ENCODE results near the gene CHIC2.

The CHIC2 gene

GRCh38 chr4:53994382-53995102 lies 69.9 kb downstream of the CHIC2 start:
- DNase-seq (ENCODE audit: low spot score), result no peak
- Histone ChIP-seq H2BK120ac (ENCODE audit: low read depth, low read length) (no peak overlapping the region), H3K27ac (replicated peaks; ENCODE audit: low read length) (no peak overlapping the region), H3K14ac (ENCODE audit: low read length) (no peak overlapping the region), H2BK12ac (ENCODE audit: low read length) (no peak overlapping the region), H2BK5ac (ENCODE audit: low read length) (no peak overlapping the region), H4K8ac (ENCODE audit: low read depth, low read length) (no peak overlapping the region), H3K27me3 (ENCODE audit: control insufficient read depth in 3 of 3, insufficient read depth in 3 of 3, low read depth in 1 of 3, low read length in 3 of 3) (no peaks in the 10 kb centered on the region), H3K9me3 (replicated peaks in 1 of 2; ENCODE audit: control insufficient read depth in 2 of 2, insufficient read depth in 1 of 2, low read depth in 1 of 2, low read length in 2 of 2) (no peaks in the 10 kb centered on the region), H2BK15ac (ENCODE audit: low read length) (no peak overlapping the region), H2AK5ac (ENCODE audit: low read depth, low read length) (no peak overlapping the region), H3K9ac (ENCODE audit: low read depth, low read length, poor library complexity) (no peak overlapping the region), H3K4ac (ENCODE audit: low read length) (no peak overlapping the region), H3K4me2 (ENCODE audit: insufficient read depth, low read length, poor library complexity, severe bottlenecking) (no peak overlapping the region), H2AFZ (ENCODE audit: low read length) (no peak overlapping the region), H3K4me1 (ENCODE audit: control insufficient read depth in 2 of 2, insufficient read depth in 1 of 2, low read depth in 1 of 2, low read length in 2 of 2) (no peaks in the 10 kb centered on the region), H3K36me3 (replicated peaks in 1 of 2; ENCODE audit: control insufficient read depth in 2 of 2, insufficient read depth in 2 of 2, low read length in 2 of 2) (no peaks in the 10 kb centered on the region), H3K23ac (ENCODE audit: low read depth, low read length, poor library complexity) (no peak overlapping the region), H3K18ac (ENCODE audit: low read length) (no peak overlapping the region), H3K79me1 (ENCODE audit: low read depth, low read length) (no peaks in the 10 kb centered on the region), H3K4me3 (ENCODE audit: low read length in 2 of 2) (no peak overlapping the region), H4K91ac (ENCODE audit: low read depth, low read length, poor library complexity) (no peak overlapping the region)
- WGBS, 2 donors (ENCODE audit: extremely low coverage in 2 of 2, insufficient read length in 2 of 2, insufficient replicate concordance in 1 of 2), result no CpG with 5 or more reads among the region's 5 CpGs

- H3K9ac ChIP-seq (ENCODE audit: low read depth, low read length, poor library complexity), result no peak overlapping the region
- no peak overlapping the region for H3K4ac ChIP-seq (ENCODE audit: low read length)
- H4K8ac ChIP-seq (ENCODE audit: low read depth, low read length), result no peak overlapping the region
- H2AK5ac ChIP-seq (ENCODE audit: low read depth, low read length), result no peak overlapping the region
- no peak overlapping the region for H3K4me2 ChIP-seq (ENCODE audit: insufficient read depth, low read length, poor library complexity, severe bottlenecking)
- no peak overlapping the region for H3K27ac ChIP-seq (replicated peaks; ENCODE audit: low read length)
- no peak overlapping the region for H2BK12ac ChIP-seq (ENCODE audit: low read length)
- H3K27me3 ChIP-seq (ENCODE audit: control insufficient read depth in 3 of 3, insufficient read depth in 3 of 3, low read depth in 1 of 3, low read length in 3 of 3), result no peaks in the 10 kb centered on the region
- no peak overlapping the region for H3K18ac ChIP-seq (ENCODE audit: low read length)
- WGBS, 2 donors (ENCODE audit: extremely low coverage in 2 of 2, insufficient read length in 2 of 2, insufficient replicate concordance in 1 of 2), result no CpG with 5 or more reads among the region's 3 CpGs
- H3K9me3 ChIP-seq (replicated peaks in 1 of 2; ENCODE audit: control insufficient read depth in 2 of 2, insufficient read depth in 1 of 2, low read depth in 1 of 2, low read length in 2 of 2), result no peaks in the 10 kb centered on the region
- no peak overlapping the region for H2BK120ac ChIP-seq (ENCODE audit: low read depth, low read length)
- H4K91ac ChIP-seq (ENCODE audit: low read depth, low read length, poor library complexity), result no peak overlapping the region
- H3K79me1 ChIP-seq (ENCODE audit: low read depth, low read length), result no peaks in the 10 kb centered on the region
- no peak for DNase-seq (ENCODE audit: low spot score)
- H3K14ac ChIP-seq (ENCODE audit: low read length), result no peak overlapping the region
- no peak overlapping the region for H3K23ac ChIP-seq (ENCODE audit: low read depth, low read length, poor library complexity)
- H2BK5ac ChIP-seq (ENCODE audit: low read length), result no peak overlapping the region
- H2BK15ac ChIP-seq (ENCODE audit: low read length), result no peak overlapping the region
- H3K4me1 ChIP-seq (ENCODE audit: control insufficient read depth in 2 of 2, insufficient read depth in 1 of 2, low read depth in 1 of 2, low read length in 2 of 2), result peaks cover 0 to 2% of the 10 kb centered on the region in 2 donors
- H2AFZ ChIP-seq (ENCODE audit: low read length), result no peak overlapping the region
- no peak overlapping the region for H3K4me3 ChIP-seq (ENCODE audit: low read length in 2 of 2)
- no peaks in the 10 kb centered on the region for H3K36me3 ChIP-seq (replicated peaks in 1 of 2; ENCODE audit: control insufficient read depth in 2 of 2, insufficient read depth in 2 of 2, low read length in 2 of 2)
Measured at GRCh38 chr4:53992785-53993184, 71.6 kb downstream of the CHIC2 start.

- H3K4ac ChIP-seq (ENCODE audit: low read length), result no peak overlapping the region
- H3K4me3 ChIP-seq (ENCODE audit: low read length in 2 of 2), result no peak overlapping the region
- H3K18ac ChIP-seq (ENCODE audit: low read length), result no peak overlapping the region
- no peaks in the 10 kb centered on the region for H3K79me1 ChIP-seq (ENCODE audit: low read depth, low read length)
- no peaks in the 10 kb centered on the region for H3K27me3 ChIP-seq (ENCODE audit: control insufficient read depth in 3 of 3, insufficient read depth in 3 of 3, low read depth in 1 of 3, low read length in 3 of 3)
- no peak overlapping the region for H4K91ac ChIP-seq (ENCODE audit: low read depth, low read length, poor library complexity)
- no peaks in the 10 kb centered on the region for H3K9me3 ChIP-seq (replicated peaks in 1 of 2; ENCODE audit: control insufficient read depth in 2 of 2, insufficient read depth in 1 of 2, low read depth in 1 of 2, low read length in 2 of 2)
- H3K9ac ChIP-seq (ENCODE audit: low read depth, low read length, poor library complexity), result no peak overlapping the region
- H2BK12ac ChIP-seq (ENCODE audit: low read length), result no peak overlapping the region
- DNase-seq (ENCODE audit: low spot score), result no peak
- H3K14ac ChIP-seq (ENCODE audit: low read length), result no peak overlapping the region
- H3K27ac ChIP-seq (replicated peaks; ENCODE audit: low read length), result no peak overlapping the region
- H3K4me2 ChIP-seq (ENCODE audit: insufficient read depth, low read length, poor library complexity, severe bottlenecking), result no peak overlapping the region
- H2AFZ ChIP-seq (ENCODE audit: low read length), result no peak overlapping the region
- no peak overlapping the region for H2AK5ac ChIP-seq (ENCODE audit: low read depth, low read length)
- no CpG with 5 or more reads among the region's 5 CpGs for WGBS, 2 donors (ENCODE audit: extremely low coverage in 2 of 2, insufficient read length in 2 of 2, insufficient replicate concordance in 1 of 2)
- peaks cover 0 to 4% of the 10 kb centered on the region in 2 donors for H3K4me1 ChIP-seq (ENCODE audit: control insufficient read depth in 2 of 2, insufficient read depth in 1 of 2, low read depth in 1 of 2, low read length in 2 of 2)
- no peak overlapping the region for H2BK120ac ChIP-seq (ENCODE audit: low read depth, low read length)
- no peak overlapping the region for H3K23ac ChIP-seq (ENCODE audit: low read depth, low read length, poor library complexity)
- H2BK15ac ChIP-seq (ENCODE audit: low read length), result no peak overlapping the region
- H4K8ac ChIP-seq (ENCODE audit: low read depth, low read length), result no peak overlapping the region
- H3K36me3 ChIP-seq (replicated peaks in 1 of 2; ENCODE audit: control insufficient read depth in 2 of 2, insufficient read depth in 2 of 2, low read length in 2 of 2), result no peaks in the 10 kb centered on the region
- H2BK5ac ChIP-seq (ENCODE audit: low read length), result no peak overlapping the region
Measured at GRCh38 chr4:53991821-53992220, 72.6 kb downstream of the CHIC2 start.

- DNase-seq (ENCODE audit: low spot score), result no peak
- Histone ChIP-seq H3K9me3 (replicated peaks in 1 of 2; ENCODE audit: control insufficient read depth in 2 of 2, insufficient read depth in 1 of 2, low read depth in 1 of 2, low read length in 2 of 2) (no peaks in the 10 kb centered on the region), H3K4me3 (ENCODE audit: low read length in 2 of 2) (no peak overlapping the region), H3K4ac (ENCODE audit: low read length) (no peak overlapping the region), H3K4me1 (ENCODE audit: control insufficient read depth in 2 of 2, insufficient read depth in 1 of 2, low read depth in 1 of 2, low read length in 2 of 2) (peaks cover 0 to 6% of the 10 kb centered on the region in 2 donors), H2BK120ac (ENCODE audit: low read depth, low read length) (no peak overlapping the region), H4K8ac (ENCODE audit: low read depth, low read length) (no peak overlapping the region), H3K9ac (ENCODE audit: low read depth, low read length, poor library complexity) (no peak overlapping the region), H2AK5ac (ENCODE audit: low read depth, low read length) (no peak overlapping the region), H3K18ac (ENCODE audit: low read length) (no peak overlapping the region), H2AFZ (ENCODE audit: low read length) (no peak overlapping the region), H3K36me3 (replicated peaks in 1 of 2; ENCODE audit: control insufficient read depth in 2 of 2, insufficient read depth in 2 of 2, low read length in 2 of 2) (no peaks in the 10 kb centered on the region), H2BK5ac (ENCODE audit: low read length) (no peak overlapping the region), H3K23ac (ENCODE audit: low read depth, low read length, poor library complexity) (no peak overlapping the region), H3K14ac (ENCODE audit: low read length) (no peak overlapping the region), H4K91ac (ENCODE audit: low read depth, low read length, poor library complexity) (no peak overlapping the region), H3K4me2 (ENCODE audit: insufficient read depth, low read length, poor library complexity, severe bottlenecking) (no peak overlapping the region), H3K79me1 (ENCODE audit: low read depth, low read length) (no peaks in the 10 kb centered on the region), H2BK12ac (ENCODE audit: low read length) (no peak overlapping the region), H2BK15ac (ENCODE audit: low read length) (no peak overlapping the region), H3K27me3 (ENCODE audit: control insufficient read depth in 3 of 3, insufficient read depth in 3 of 3, low read depth in 1 of 3, low read length in 3 of 3) (no peaks in the 10 kb centered on the region), H3K27ac (replicated peaks; ENCODE audit: low read length) (no peak overlapping the region)
- 100% methylated on average over 1 of the region's 4 CpGs for WGBS, 2 donors (ENCODE audit: extremely low coverage in 2 of 2, insufficient read length in 2 of 2, insufficient replicate concordance in 1 of 2)
Measured at GRCh38 chr4:53990641-53991040, 73.8 kb downstream of the CHIC2 start.

Data from neuronal stem cell (in vitro differentiated cells).